ENCODE data around the gene SPEM2. TPM values are rescaled to one million over a fixed set of nuclear protein-coding genes. Genes with fewer than 3 reads are reported as not detected.

SPEM2 gene
- polyA plus RNA-seq, 1 of the 3 experiments (the other 2 are of a cell fraction), result not detected

GRCh38 chr17:7431231-7431630, 5.8 kb downstream of the SPEM2 start (continued):
- no peak for TF ChIP-seq RXRA (IDR thresholded peaks at IDR 0.05; ENCODE audit: borderline replicate concordance, low read depth)
- TF ChIP-seq RAD21 (IDR thresholded peaks at IDR 0.05; ENCODE audit: low read length), result no peak
- TF ChIP-seq EP300 (IDR thresholded peaks at IDR 0.05; ENCODE audit: borderline replicate concordance in 1 of 2, low read depth in 1 of 2, low read length in 1 of 2), result no peak
- TF ChIP-seq USF2 (IDR thresholded peaks at IDR 0.05; ENCODE audit: borderline replicate concordance, low read depth, low read length), result no peak
- no peak for TF ChIP-seq CHD2 (IDR thresholded peaks at IDR 0.05; ENCODE audit: low read length, partially characterized antibody)
- no peak for TF ChIP-seq ELF1 (IDR thresholded peaks at IDR 0.05)
- no peak for TF ChIP-seq USF1 (IDR thresholded peaks at IDR 0.05; ENCODE audit: borderline replicate concordance, low read depth)

GRCh38 chr17:7432296-7432695, 6.9 kb downstream of the SPEM2 start:
- no peak for DNase-seq
- H4K20me1 ChIP-seq (ENCODE audit: insufficient read depth), result no peaks in the 10 kb centered on the region
- 80% methylated on average over 10 of the region's 11 CpGs for WGBS (ENCODE audit: low lambda C conversion rate)
- H3K9ac ChIP-seq, result no peak overlapping the region
- no peaks in the 10 kb centered on the region for H3K36me3 ChIP-seq (replicated peaks in 1 of 2; ENCODE audit: control insufficient read depth in 1 of 2, insufficient read depth in 2 of 2, low read length in 1 of 2)
- POLR2A ChIA-PET, result interaction anchor here (0.9 kb wide), 1 partner anchor 8 kb away, joined by 4 read pairs; no protein-coding TSS in a partner anchor
- H2AFZ ChIP-seq (ENCODE audit: low read depth), result no peak overlapping the region
- H3K27me3 ChIP-seq (ENCODE audit: insufficient read depth), result no peaks in the 10 kb centered on the region
- no peak overlapping the region for H3K4me3 ChIP-seq (ENCODE audit: low read depth in 2 of 2, low read length in 1 of 2)
- TF ChIP-seq FOXJ3 (CRISPR knock-in tag; IDR thresholded peaks at IDR 0.05), result no peak
- TF ChIP-seq GABPA (IDR thresholded peaks at IDR 0.05; ENCODE audit: low read depth), result no peak
- no peak for TF ChIP-seq RCOR1 (IDR thresholded peaks at IDR 0.05; ENCODE audit: low read length)
- no peak for TF ChIP-seq ZBTB33 (IDR thresholded peaks at IDR 0.05; ENCODE audit: borderline replicate concordance, low read depth)
- TF ChIP-seq MEF2A (IDR thresholded peaks at IDR 0.05; ENCODE audit: borderline replicate concordance, low read depth), result no peak
- no peak for TF ChIP-seq FOXM1 (IDR thresholded peaks at IDR 0.05; ENCODE audit: low read depth)
- TF ChIP-seq FOSL2 (IDR thresholded peaks at IDR 0.05; ENCODE audit: borderline replicate concordance, low read depth), result no peak
- no peak for TF ChIP-seq CHD2 (IDR thresholded peaks at IDR 0.05; ENCODE audit: low read length, partially characterized antibody)
- no peak for TF ChIP-seq ELF1 (IDR thresholded peaks at IDR 0.05)
- TF ChIP-seq TEAD4 (IDR thresholded peaks at IDR 0.05; ENCODE audit: borderline replicate concordance, insufficient read depth), result no peak
- TF ChIP-seq NRF1 (IDR thresholded peaks at IDR 0.05; ENCODE audit: low read depth, low read length), result no peak
- TF ChIP-seq PBX3 (IDR thresholded peaks at IDR 0.05), result no peak
- TF ChIP-seq MXI1 (IDR thresholded peaks at IDR 0.05; ENCODE audit: low read depth, low read length), result no peak
- TF ChIP-seq JUND (IDR thresholded peaks at IDR 0.05), result no peak
- no peak for TF ChIP-seq MAX (IDR thresholded peaks at IDR 0.05; ENCODE audit: low read depth)
- no peak for TF ChIP-seq REST (IDR thresholded peaks at IDR 0.05; ENCODE audit: low read depth, low read length)
- TF ChIP-seq YY1 (IDR thresholded peaks at IDR 0.05; ENCODE audit: low read depth), result no peak
- TF ChIP-seq RAD21 (IDR thresholded peaks at IDR 0.05; ENCODE audit: low read length), result no peak
- TF ChIP-seq USF2 (IDR thresholded peaks at IDR 0.05; ENCODE audit: borderline replicate concordance, low read depth, low read length), result no peak
- TF ChIP-seq SMC3 (IDR thresholded peaks at IDR 0.05; ENCODE audit: low read depth, low read length), result no peak
- no peaks in the 10 kb centered on the region for H3K9me3 ChIP-seq
- H3K4me1 ChIP-seq (ENCODE audit: control insufficient read depth in 1 of 2, insufficient read depth in 2 of 2, low read depth in 1 of 2, low read length in 1 of 2), result peaks cover 0 to 9% of the 10 kb centered on the region in 2 experiments; a peak in 1 of 4 replicates
- H3F3A ChIP-seq (replicated peaks; ENCODE audit: insufficient read depth), result peaks cover 6% of the 10 kb centered on the region
- peaks cover 7% of the 10 kb centered on the region; the same call in 1 of the 2 replicates for H3K79me2 ChIP-seq (ENCODE audit: insufficient read depth)
- no peak overlapping the region for H3K27ac ChIP-seq (ENCODE audit: low read depth in 2 of 2, low read length in 1 of 2)
- no peak overlapping the region for H3K4me2 ChIP-seq
- CTCF ChIA-PET, result interaction anchor here (0.9 to 1.4 kb wide), 3 partner anchors 12 to 76 kb away, joined by 3 to 5 read pairs (median 3); partner anchors contain the start of gene SPEM1
- H3K9me2 ChIP-seq, result no peaks in the 10 kb centered on the region
